ENCODE results near the gene ADRA2B. TPM values are rescaled to one million over a fixed set of nuclear protein-coding genes. Genes with fewer than 3 reads are reported as not detected.

The ADRA2B gene
- total RNA-seq, 1 experiment from 2014 or later: not detected

DNA sequence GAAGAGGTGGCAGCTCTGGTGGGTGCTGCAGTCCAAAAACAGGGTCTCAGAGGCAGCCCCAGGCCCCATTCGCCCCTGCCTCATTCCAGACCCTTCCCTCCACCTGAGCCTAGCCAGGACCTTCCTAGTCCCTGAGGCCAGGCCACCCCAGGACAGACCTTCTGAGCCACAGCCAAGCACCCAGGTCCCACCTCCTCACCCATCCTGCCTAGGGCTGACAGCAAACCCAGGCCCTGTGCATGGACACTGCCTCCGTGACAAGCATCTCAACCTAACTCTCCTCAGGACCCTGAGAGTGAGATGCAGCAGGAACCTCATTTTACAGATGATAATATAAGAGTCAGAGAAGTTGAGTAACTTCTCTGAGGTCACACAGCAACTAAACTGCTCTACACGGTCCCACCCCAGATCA lies 15.5 kb downstream of the ADRA2B start:
- H3K9me3 Mint-ChIP-seq (ENCODE audit: unreplicated experiment): peaks cover 11% of the 10 kb centered on the region
- CTCF ChIA-PET: no interaction called here
- H3K27ac Mint-ChIP-seq (ENCODE audit: low read depth, unreplicated experiment): no peak overlapping the region
- H3K4me3 Mint-ChIP-seq (ENCODE audit: unreplicated experiment): no peak overlapping the region
- no peaks in the 10 kb centered on the region for H3K4me1 Mint-ChIP-seq (ENCODE audit: insufficient read depth, unreplicated experiment)
- no TSS peak for BruUV-seq (replicated peaks)
- no peaks in the 10 kb centered on the region for H3K27me3 Mint-ChIP-seq (ENCODE audit: insufficient read depth, unreplicated experiment)
- DNase-seq (ENCODE audit: unreplicated experiment): no peak
- no peaks in the 10 kb centered on the region for H3K36me3 Mint-ChIP-seq (ENCODE audit: insufficient read depth, unreplicated experiment)
- POLR2A ChIA-PET: no interaction called here
- intact Hi-C loops (cut with micrococcal nuclease): no loop called here
- TF ChIP-seq, protein P1, sequence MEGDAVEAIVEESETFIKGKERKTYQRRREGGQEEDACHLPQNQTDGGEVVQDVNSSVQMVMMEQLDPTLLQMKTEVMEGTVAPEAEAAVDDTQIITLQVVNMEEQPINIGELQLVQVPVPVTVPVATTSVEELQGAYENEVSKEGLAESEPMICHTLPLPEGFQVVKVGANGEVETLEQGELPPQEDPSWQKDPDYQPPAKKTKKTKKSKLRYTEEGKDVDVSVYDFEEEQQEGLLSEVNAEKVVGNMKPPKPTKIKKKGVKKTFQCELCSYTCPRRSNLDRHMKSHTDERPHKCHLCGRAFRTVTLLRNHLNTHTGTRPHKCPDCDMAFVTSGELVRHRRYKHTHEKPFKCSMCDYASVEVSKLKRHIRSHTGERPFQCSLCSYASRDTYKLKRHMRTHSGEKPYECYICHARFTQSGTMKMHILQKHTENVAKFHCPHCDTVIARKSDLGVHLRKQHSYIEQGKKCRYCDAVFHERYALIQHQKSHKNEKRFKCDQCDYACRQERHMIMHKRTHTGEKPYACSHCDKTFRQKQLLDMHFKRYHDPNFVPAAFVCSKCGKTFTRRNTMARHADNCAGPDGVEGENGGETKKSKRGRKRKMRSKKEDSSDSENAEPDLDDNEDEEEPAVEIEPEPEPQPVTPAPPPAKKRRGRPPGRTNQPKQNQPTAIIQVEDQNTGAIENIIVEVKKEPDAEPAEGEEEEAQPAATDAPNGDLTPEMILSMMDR (IDR thresholded peaks at IDR 0.05; ENCODE audit: unreplicated experiment): no peak

DNA sequence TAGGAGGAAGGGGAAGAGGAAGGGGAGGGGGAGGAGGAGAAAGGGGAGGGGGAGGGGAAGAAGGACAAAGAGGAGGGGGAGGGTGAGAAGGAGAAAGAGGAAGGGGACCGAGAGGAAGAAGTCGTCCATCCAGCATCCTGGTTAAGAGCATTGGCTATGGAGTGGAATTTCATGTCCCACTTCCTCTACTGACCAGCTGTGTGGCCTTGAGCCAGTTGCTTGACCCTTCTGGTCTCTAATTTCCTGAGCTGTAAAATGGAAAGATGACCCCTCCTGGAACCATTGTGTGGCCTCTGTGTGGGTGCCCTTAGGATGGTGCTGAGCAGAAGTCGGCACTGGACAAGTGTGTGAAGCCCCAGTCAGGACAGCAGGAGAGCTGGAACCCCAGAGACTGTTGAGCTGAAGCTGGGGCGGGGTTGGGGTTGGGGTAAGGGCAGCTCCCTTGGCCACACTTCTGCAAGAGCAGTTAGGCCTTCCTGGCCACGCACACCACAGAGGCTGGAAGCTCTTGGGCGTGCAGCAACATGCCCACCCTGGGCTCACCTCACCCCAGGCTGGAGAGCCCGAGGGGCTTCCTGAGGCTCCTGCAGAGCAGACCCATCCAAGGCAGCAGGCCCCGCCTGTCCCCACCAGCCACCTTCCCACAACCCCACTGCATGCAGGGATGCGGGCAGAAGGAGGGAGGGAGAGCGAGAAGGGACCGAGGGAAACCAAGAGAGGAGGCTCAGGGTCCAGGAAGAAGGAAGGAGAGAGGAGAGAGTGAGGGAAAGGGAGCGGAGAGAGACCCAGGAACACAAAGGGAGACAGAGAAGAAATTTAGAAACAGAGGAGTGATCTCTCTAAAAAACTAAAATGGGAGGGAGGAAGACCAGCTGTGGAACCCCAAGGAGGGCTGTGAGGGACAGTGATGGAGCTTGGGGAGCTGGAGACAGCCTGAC lies 16.2 kb downstream of the ADRA2B start:
- ChIA-PET POLR2A (interaction anchor here (0.7 kb wide), 1 partner anchor 11 kb away, joined by 3 read pairs; no protein-coding TSS in a partner anchor), CTCF (no interaction called here)
- H3K4me1 Mint-ChIP-seq (ENCODE audit: insufficient read depth, unreplicated experiment): no peaks in the 10 kb centered on the region
- H3K36me3 Mint-ChIP-seq (ENCODE audit: insufficient read depth, unreplicated experiment): no peaks in the 10 kb centered on the region
- H3K9me3 Mint-ChIP-seq (ENCODE audit: unreplicated experiment): peaks cover 5% of the 10 kb centered on the region
- no peaks in the 10 kb centered on the region for H3K27me3 Mint-ChIP-seq (ENCODE audit: insufficient read depth, unreplicated experiment)
- intact Hi-C loops (cut with micrococcal nuclease): no loop called here
- no peak overlapping the region for H3K4me3 Mint-ChIP-seq (ENCODE audit: unreplicated experiment)
- no peak for DNase-seq (ENCODE audit: unreplicated experiment)
- no TSS peak for BruUV-seq (replicated peaks)
- no peak overlapping the region for H3K27ac Mint-ChIP-seq (ENCODE audit: low read depth, unreplicated experiment)
- TF ChIP-seq, protein P1 (IDR thresholded peaks at IDR 0.05; ENCODE audit: unreplicated experiment): no peak

- ChIA-PET CTCF (interaction anchor here (1.4 kb wide), 1 partner anchor 18 kb away, joined by 4 read pairs; the partner anchor contains the start of gene ADRA2B), POLR2A (interaction anchor here (1.1 kb wide), 1 partner anchor 12 kb away, joined by 4 read pairs; no protein-coding TSS in a partner anchor)
- Mint-ChIP-seq H3K36me3 (ENCODE audit: insufficient read depth, unreplicated experiment) (no peaks in the 10 kb centered on the region), H3K4me3 (ENCODE audit: unreplicated experiment) (no peak overlapping the region), H3K9me3 (ENCODE audit: unreplicated experiment) (no peaks in the 10 kb centered on the region), H3K27me3 (ENCODE audit: insufficient read depth, unreplicated experiment) (no peaks in the 10 kb centered on the region), H3K4me1 (ENCODE audit: insufficient read depth, unreplicated experiment) (no peaks in the 10 kb centered on the region), H3K27ac (ENCODE audit: low read depth, unreplicated experiment) (no peak overlapping the region)
- no TSS peak for BruUV-seq (replicated peaks)
- no peak for DNase-seq (ENCODE audit: unreplicated experiment)
- intact Hi-C loops (cut with micrococcal nuclease): no loop called here
- TF ChIP-seq, protein P1 (IDR thresholded peaks at IDR 0.05; ENCODE audit: unreplicated experiment): no peak
Measured at GRCh38 chr2:96098900-96099590, 17.3 kb downstream of the ADRA2B start.

Data from MCF 10A (cell line).